ENCODE measurements around the gene PTPRM. TPM values are rescaled to one million over a fixed set of nuclear protein-coding genes. Genes with fewer than 3 reads are reported as not detected.

The PTPRM gene
- total RNA-seq, 1 donor from 2014 or later: 65.5 TPM

DNA sequence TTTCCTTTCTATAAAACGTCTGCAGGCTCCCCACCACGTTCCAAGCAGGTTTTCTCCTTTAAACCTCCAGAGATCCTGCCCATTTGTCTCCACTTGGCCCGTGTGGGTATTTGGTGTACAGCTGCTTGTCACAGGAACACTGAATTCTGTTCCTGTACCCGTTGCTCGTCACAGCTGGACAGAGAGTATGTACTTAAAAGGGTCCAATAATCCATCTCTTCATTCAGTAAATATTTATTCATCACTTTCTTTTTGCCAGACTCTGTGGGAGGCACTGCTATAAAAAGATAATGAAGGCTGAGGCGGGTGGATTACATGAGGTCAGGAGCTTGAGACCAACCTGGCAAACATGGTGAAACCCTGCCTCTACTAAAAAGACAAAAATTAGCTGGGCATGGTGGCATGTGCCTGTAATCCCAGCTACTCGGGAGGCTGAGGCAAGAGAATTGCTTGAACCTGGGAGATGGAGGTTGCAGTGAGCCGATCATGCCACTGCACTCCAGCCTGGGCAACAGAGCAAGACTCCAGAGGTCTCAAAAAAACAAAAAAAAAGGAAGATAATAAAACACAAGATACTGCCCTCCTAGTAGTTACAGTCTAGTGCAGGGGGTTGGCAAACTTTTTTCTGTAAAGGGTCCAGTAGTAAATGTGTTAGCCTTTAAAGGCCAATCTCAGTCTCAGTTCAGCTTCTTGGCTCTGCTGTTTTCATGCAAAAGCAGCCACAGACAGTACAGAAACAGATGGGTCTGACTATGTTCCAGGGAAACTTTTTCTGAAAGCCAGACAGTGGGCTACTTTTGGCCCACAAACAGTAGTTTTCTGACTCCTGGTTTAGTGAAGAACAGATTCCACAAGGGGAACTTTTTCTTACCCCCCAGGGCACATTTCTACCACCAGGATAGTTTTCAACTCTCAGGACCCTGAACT, 732.2 kb downstream of the PTPRM start:
- TF ChIP-seq, protein P1, sequence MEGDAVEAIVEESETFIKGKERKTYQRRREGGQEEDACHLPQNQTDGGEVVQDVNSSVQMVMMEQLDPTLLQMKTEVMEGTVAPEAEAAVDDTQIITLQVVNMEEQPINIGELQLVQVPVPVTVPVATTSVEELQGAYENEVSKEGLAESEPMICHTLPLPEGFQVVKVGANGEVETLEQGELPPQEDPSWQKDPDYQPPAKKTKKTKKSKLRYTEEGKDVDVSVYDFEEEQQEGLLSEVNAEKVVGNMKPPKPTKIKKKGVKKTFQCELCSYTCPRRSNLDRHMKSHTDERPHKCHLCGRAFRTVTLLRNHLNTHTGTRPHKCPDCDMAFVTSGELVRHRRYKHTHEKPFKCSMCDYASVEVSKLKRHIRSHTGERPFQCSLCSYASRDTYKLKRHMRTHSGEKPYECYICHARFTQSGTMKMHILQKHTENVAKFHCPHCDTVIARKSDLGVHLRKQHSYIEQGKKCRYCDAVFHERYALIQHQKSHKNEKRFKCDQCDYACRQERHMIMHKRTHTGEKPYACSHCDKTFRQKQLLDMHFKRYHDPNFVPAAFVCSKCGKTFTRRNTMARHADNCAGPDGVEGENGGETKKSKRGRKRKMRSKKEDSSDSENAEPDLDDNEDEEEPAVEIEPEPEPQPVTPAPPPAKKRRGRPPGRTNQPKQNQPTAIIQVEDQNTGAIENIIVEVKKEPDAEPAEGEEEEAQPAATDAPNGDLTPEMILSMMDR (IDR thresholded peaks at IDR 0.05; ENCODE audit: insufficient read depth, low read length, poor library complexity, severe bottlenecking): no peak
- Histone ChIP-seq H3K36me3 (ENCODE audit: control insufficient read depth, insufficient read depth, low read length) (no peaks in the 10 kb centered on the region), H3K27me3 (ENCODE audit: control insufficient read depth, insufficient read depth, low read length) (no peaks in the 10 kb centered on the region), H3K4me3 (ENCODE audit: low read depth, low read length) (no peak overlapping the region)
- DNase-seq (ENCODE audit: low read depth): no peak

DNA sequence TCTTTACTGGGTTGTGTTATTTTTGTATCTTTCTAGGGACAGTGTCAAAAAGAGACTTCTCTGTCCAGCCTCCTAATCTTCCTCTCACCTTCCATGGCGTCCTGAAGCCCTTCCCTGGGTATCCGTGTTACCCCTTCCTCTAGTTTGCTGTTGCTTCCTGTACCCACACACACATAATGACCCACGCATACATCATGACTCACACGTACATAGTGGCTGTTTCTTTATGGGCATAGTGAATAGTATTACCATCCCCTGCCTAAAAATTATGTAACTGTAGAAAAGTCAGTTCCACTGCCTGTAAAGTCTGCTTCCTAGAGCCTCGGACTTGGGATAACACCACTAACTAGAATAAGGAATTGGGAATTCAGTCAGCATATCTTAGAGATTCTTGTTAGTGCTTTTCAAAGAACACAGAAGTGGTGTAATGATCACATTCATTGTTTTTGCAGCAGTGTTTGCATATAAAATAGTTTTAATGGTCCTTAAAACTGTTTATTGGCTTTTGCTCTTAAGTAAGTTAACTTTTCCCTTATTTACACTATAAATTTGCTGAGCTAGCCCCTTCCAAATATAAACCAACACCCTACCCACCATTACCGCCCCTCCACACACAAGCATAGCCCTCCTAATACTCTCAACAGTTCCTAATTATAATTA, 733.8 kb downstream of the PTPRM start:
- no peak overlapping the region for H3K4me3 ChIP-seq (ENCODE audit: low read depth, low read length)
- DNase-seq (ENCODE audit: low read depth): no peak
- TF ChIP-seq, protein P1 (IDR thresholded peaks at IDR 0.05; ENCODE audit: insufficient read depth, low read length, poor library complexity, severe bottlenecking): no peak
- H3K27me3 ChIP-seq (ENCODE audit: control insufficient read depth, insufficient read depth, low read length): no peaks in the 10 kb centered on the region
- no peaks in the 10 kb centered on the region for H3K36me3 ChIP-seq (ENCODE audit: control insufficient read depth, insufficient read depth, low read length)

DNA sequence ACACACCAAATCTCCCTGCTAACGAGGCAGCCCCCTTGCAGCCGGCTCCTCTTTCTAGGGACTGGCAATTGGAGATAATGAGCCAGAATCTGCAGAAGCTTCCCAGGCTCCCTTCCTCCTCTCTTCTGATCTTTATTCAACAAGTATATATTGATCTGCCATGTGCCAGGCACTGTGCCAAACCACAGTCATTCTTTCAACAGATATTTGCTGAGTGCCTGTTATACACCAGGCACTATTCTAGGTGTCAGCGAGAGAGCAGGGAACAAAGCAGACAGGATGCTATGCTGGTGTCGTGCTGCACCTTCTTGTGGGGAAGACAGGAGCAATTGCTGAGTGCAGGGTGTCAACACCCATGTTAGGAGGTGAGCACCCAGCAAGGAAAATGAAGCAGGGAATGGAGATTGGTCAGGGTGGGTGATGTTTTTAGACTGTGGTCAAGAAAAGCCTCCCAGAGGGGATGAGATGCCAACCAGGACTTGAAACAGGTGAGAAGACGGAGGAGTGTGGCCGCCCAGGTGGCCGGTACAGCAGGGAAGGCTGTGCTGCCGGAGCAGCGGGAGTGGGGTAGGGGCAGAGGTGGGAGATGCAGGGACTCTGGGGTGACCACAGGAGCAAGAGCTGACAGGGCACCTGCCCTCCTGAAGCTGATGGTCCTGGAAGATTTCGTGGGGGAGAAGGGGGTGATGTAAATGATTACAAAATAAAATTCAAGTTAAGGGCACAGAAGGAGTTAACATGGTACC, 734.5 kb downstream of the PTPRM start:
- TF ChIP-seq, protein P1 (IDR thresholded peaks at IDR 0.05; ENCODE audit: insufficient read depth, low read length, poor library complexity, severe bottlenecking): no peak
- H3K4me3 ChIP-seq (ENCODE audit: low read depth, low read length): no peak overlapping the region
- no peaks in the 10 kb centered on the region for H3K27me3 ChIP-seq (ENCODE audit: control insufficient read depth, insufficient read depth, low read length)
- H3K36me3 ChIP-seq (ENCODE audit: control insufficient read depth, insufficient read depth, low read length): no peaks in the 10 kb centered on the region
- DNase-seq (ENCODE audit: low read depth): no peak

DNA sequence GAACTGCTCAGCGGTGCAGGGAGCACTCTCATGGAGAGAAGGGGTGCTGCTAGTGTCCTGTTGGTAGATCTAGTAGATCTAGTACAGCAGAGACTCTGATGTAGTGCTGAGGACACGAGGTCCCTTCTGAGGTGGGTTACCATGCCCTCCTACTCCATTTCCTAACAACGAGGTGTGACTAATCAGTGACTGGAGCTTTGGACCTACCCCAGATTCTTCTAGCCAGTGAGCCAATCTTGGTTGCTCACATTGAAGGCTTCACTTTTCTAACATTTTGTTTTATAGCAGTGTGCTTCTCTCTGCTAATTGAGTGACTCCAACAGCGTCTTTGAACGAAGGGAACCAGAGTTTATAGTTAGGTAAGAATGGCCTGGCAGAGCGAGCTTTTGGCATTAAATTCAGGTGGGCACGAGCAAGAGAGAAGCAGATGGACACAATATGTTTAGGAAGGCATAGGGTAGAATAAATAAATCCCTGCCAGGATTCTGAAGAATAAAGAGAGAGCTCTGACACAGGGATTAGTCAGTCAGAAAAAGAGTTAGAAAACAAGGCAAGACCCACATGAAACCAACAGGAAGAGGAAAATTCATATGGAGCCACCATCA, 736.1 kb downstream of the PTPRM start:
- TF ChIP-seq, protein P1 (IDR thresholded peaks at IDR 0.05; ENCODE audit: insufficient read depth, low read length, poor library complexity, severe bottlenecking): no peak
- Histone ChIP-seq H3K4me3 (ENCODE audit: low read depth, low read length) (no peak overlapping the region), H3K27me3 (ENCODE audit: control insufficient read depth, insufficient read depth, low read length) (no peaks in the 10 kb centered on the region), H3K36me3 (ENCODE audit: control insufficient read depth, insufficient read depth, low read length) (no peaks in the 10 kb centered on the region)
- DNase-seq (ENCODE audit: low read depth): no peak

DNA sequence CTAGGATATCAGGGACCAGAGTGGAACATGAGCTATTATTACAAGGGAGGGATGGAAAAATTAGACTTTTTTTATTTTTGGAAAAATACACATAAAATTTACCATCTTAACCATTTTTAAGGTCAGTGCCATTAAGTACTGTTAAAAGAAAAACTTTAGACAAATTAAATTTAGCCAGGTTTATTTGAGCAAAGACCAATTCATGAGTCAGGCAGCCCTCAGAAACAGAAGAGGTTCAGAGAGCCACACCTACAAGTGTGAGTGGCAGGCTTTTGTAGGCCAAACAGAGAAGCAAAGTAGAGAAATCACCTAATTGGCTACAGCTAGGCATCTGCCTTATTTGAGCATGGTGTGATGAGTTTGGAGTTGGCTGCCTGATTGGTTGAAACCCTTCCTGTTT, 740.8 kb downstream of the PTPRM start:
- no peak for DNase-seq (ENCODE audit: low read depth)
- TF ChIP-seq, protein P1 (IDR thresholded peaks at IDR 0.05; ENCODE audit: insufficient read depth, low read length, poor library complexity, severe bottlenecking): no peak
- no peaks in the 10 kb centered on the region for H3K36me3 ChIP-seq (ENCODE audit: control insufficient read depth, insufficient read depth, low read length)
- H3K27me3 ChIP-seq (ENCODE audit: control insufficient read depth, insufficient read depth, low read length): no peaks in the 10 kb centered on the region
- no peak overlapping the region for H3K4me3 ChIP-seq (ENCODE audit: low read depth, low read length)
